ENCODE data around the gene EHHADH. TPM values are rescaled to one million over a fixed set of nuclear protein-coding genes. Genes with fewer than 3 reads are reported as not detected.

Gene EHHADH
- total RNA-seq, 1 donor from 2014 or later: 3.6 TPM

DNA sequence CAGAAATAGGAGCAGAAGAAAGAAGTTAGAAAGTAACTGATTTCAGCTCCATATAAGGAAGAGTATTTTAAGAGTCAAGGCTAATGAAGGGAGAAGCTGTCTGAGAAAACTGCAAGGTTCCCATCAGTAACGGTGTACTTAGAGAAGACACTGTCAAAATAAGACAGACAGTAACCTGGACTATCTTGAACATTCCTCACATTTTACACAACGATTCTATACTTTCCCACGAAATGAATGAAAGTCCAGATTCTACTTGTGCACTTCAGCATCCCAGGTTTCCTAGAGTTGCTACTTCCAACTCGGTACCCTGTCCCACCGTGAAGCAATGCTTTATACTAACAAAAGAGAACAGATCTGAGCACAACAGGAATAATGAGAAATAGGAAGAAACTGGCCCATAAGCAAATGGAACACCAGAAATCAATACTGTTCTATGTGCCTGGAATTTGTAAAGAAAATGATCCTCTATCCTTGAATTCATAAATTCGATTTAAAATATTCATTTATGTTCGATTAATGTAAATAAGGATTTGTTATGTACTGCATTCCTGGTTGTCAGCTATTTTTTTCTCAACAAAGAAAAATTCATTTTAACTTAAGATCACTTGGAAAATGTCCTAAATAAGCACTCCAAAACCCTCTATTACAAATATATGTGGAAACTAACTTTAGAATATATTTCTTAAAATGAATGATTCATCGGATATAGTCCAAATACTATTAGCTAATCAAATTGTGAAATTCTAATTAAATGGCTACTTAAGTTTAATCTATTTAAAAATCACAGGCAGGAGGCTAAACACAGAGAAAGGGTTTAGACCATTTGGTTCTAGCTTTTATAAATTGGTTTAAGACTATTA is 102.5 kb downstream of the EHHADH start:
- DNase-seq (ENCODE audit: low read depth): no peak

DNA sequence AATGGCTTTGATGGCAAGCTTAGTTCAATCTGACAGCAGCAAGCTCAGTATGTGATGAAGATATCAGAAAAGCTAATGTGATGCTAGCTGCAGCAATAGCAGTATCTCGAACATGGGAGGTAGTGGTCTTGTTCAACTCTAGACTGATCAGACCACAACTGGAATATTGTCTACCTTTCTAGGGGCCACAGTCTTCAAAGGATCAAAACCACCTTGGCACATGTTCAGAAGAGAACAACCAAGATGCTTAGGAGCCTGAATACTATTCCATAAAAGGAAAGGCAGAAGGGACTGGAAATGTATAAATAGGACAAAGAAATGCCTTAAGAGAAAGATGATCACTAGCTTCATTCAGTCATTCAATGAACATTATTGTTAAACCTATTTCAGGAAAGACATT is 103.3 kb downstream of the EHHADH start:
- no peak for DNase-seq (ENCODE audit: low read depth)

DNA sequence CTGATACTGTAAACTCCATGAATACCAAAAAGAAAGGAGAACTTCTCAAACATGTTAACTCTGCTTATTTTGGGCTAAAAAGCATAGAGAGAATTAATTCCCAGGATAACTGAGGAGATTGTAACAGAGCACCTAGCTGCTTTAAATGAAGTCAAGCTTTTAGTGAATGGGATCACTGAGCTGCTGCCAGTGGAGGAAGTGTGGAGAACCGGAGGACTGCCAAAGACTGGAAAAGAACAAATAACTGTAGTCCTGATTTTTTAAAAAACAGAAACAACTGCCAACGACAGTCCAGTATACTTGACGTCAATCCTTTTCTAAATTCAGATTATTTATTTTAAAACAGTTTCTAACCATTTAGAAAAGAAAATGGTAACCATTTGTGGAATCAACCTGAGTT is 104.3 kb downstream of the EHHADH start:
- DNase-seq (ENCODE audit: low read depth): no peak

DNA sequence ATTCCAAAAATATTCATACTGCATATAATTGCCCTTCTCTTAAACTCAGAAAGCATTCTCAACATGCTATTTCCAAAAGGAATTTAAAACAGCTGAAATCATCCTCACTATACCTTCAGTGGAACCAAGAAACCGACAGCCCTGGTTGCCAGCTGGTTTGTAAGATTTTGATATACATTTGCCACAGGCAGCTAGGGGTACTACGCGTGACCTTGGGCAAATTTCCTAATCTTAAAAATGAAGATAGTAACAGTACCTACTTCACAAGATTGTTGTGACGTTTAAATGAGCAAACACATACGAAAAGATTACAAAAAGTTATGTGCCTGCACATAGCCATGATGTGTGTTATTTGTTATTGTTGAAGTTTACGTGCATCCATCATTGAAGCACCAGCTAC is 108.3 kb downstream of the EHHADH start:
- no peak for DNase-seq (ENCODE audit: low read depth)

DNA sequence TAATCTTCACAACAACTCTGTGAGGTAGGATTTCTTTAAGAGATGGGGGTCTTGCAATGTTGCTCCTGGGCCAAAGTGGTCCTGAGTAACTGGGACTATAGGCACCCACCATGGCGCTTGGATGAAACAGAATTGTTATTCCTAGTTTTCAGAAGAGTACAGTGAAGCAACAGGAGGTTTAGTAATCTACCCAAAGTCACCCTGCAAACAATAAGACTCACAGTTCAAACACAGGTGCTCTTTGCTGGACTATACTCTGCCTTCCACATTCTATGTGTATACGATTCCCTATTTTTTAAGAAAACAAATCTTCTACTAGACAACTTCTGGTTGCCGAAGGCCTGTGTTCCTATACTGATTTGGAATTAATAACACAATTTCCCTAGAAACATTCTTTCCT is 109.1 kb downstream of the EHHADH start:
- no peak for DNase-seq (ENCODE audit: low read depth)

Small RNAs within 50 kb of the gene (microRNA-seq; reads per million reads assigned to microRNA genes)
- 0.48 reads per million for gene MIR5588

Other genes with a start within 250 kb of the EHHADH start
- gene C3orf70, start 101.0 kb downstream of the EHHADH start, total RNA-seq: 0.05 TPM in 1 of 2 replicates, not detected in the other
- gene MAP3K13, start 109.1 kb upstream of the EHHADH start, total RNA-seq: 9.4 and 12.1 TPM in 2 replicates
- 18.0 and 22.5 TPM in 2 replicates for gene TMEM41A, start 245.0 kb upstream of the EHHADH start, total RNA-seq